AML-193 (cell line): Measurements from ENCODE around the gene LCE1B.

Experiments used
- DNase-seq, 2 experiments: peaks; one replicate each; lab custom pipeline; 2025; lab: John Stamatoyannopoulos, UW

LCE1B gene

DNA sequence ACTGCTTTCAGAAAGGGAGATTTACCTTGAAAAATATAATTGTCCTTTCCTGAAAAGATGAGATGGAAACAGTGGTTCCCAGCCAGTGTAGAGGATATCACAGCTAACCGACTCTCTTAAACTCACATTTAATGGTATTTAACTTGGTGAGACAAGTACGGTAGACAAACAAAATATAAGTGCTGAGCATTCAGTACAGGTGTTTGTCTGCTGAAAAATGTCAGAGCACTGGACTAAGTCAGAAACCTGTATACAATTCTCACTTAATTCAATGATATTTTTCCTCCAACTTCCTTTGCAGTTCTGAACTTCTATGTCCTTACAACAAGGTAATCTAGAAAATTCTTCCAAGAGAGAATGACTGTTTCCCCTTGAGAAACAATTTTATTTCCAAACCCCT lies at the start of gene LCE1B:
Gene LCE1B, plus strand, starts transcription at position 301 of the 400 bp plus-strand sequence. CDS start 476 bp downstream, outside the sequence.
- DNase-seq, result no peak

DNA sequence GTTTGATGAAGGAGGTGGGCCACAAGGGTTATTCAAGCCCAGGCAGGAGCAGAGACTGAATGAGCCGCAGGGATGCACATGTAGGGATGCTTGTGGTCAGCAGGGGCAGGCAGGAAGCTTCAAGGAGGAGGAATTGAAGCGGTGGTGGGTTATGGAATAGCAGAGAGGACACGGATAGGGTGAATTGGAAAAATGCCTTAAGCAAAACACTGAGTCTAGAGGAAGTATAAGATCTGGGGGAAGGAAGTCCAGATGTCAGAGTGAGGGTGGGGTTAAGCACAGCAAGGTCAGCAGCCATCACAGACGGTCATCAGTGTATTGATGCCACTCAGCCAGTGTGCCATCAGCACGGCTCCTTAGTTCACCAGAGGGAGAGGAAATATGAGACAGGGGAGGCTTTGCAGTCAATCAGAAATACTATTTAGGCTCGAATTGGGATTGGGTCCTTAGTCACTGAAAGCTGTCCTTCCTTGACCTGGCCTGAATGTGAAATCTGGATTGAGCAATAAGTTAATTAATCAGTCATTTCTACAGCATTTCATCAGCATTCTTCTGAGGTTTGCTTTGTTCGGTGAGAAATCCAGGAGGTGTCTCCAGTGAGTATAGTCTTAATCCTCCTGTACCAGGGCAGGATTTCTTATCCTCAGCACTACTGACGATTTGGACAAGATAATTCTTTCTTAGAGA lies 42.8 kb upstream of the LCE1B start:
- no peak for DNase-seq

GRCh38 chr1:152770411-152770810 lies 41.4 kb upstream of the LCE1B start:
- DNase-seq, result no peak

DNA sequence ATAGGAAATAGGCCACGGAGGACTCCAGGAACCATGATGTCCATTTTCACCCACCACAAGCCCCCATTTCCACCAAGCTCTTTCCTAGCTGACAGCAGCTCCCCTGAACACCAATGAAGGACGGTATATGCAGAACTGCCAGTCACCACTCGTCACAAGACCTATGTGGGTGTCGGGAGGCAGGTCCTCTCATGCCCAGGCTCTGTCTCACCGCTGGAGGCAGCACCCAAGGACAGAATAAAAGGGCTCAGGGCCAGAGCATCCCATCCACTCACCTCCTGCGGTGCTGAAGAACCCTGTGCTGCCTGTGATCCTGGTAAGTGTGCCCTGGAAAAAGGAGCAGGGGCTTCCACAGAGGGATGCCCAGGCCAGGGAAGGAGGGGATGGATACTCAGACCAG lies 36.9 kb upstream of the LCE1B start, which contains the start of gene LCE1F:
Gene LCE1F, plus strand, starts transcription at position 266 of the 400 bp plus-strand sequence. CDS start 1,232 bp downstream, outside the sequence.
- DNase-seq, result no peak

DNA sequence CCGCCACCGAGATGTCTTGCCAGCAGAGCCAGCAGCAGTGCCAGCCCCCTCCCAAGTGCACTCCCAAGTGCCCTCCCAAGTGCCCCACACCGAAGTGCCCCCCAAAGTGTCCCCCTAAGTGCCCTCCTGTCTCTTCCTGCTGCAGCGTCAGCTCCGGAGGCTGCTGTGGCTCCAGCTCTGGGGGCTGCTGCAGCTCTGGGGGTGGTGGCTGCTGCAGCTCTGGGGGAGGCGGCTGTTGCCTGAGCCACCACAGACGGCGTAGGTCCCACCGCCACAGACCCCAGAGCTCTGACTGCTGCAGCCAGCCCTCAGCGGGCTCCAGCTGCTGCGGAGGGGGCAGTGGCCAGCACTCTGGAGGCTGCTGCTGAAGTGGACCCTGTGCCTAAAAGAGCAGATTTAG lies 35.4 kb upstream of the LCE1B start:
- no peak for DNase-seq

DNA sequence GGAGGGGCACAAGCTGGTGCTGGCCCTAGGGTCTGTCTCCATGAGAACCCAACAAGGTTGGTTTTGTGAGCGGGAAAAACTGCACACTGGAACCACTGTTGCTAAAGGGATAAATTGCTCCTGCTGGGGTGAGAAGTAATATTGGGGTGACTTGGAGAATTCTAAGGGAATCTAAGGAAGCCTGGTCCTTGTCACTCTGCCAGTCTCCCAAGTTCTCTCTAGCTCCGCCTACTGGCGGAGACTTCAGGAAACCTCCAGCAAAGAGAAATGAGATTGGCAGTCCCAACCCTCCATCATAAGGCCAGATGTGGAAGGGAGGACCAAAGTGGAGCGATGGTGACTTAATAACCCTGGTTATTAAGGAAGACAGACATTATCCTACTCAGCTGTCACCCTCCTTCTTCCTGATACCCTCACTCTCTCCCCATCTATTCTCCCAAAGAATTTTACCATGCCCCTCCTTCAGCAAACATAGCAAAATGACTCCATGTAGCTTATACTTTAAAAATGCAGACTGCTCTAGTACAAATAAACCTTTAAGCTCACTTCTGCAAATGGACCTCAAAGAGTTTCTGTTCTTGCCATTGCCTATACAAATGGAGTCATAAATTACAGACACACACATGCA lies 34.1 kb upstream of the LCE1B start:
- peak; percentile 1 for DNase-seq

DNA sequence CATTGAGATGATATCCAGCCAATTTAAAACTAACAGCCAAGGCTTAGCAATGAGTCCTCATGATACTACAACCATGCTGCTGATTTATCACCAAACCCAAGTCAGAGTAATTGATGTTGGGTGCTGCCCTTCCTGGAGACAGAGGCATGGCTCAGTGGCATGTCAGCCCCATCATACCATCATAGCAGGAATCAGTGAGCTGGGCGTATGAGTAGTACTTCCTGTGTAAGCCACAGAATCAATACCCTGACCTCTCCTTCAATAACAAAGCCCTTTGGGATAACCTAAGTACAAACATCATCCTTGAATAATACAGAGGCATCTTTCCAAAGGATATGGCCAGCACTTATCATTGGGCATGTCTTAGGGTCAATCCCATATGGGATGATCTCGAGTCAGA lies 28.7 kb upstream of the LCE1B start:
- DNase-seq, result no peak

DNA sequence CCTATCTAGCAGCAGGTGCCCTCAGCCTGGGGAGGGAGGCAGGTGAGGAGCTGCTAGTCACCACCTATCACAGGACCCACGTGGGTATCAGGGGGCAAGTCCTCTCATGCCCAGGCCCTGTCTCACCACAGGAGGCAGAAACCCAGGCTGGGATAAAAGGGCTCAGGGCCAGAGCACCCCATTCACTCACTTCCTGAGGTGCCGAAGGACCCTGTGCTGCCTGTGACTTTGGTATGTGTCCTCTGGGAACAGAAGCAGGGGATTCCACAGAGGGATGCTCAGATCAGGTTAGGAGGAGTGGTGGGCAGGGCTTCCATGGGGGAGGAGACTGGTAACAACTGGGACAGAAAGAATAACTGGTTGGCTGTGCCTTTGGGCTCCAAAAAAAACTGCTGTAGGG lies 25.7 kb upstream of the LCE1B start, which contains the start of gene LCE1E:
Gene LCE1E, plus strand, starts transcription at position 181 of the 400 bp plus-strand sequence. CDS start 1,043 bp downstream, outside the sequence.
- DNase-seq, result no peak

- no peak for DNase-seq
Measured at GRCh38 chr1:152795686-152796085, 16.1 kb upstream of the LCE1B start.

DNA sequence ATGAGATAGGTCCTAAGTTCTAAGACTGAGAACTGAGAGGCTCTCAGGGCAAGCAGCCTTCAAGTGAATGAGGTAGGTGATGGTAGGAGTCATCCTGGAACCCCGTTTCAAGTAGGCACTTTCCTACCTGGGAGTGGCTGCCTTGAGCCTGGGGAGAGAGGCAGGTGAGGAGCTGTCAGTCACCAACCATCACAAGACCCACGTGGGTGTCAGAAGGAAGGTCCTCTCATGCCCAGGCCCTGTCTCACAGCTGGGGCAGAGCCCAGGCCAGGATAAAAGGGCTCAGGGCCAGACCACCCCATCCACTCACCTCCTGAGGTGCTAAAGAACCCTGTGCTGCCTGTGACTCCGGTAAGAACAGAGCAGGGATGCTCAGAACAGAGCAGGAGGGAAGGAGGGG lies 15.3 kb upstream of the LCE1B start, which contains the start of gene LCE1D:
Gene LCE1D, plus strand, starts transcription at position 301 of the 400 bp plus-strand sequence. CDS start 1,074 bp downstream, outside the sequence.
- no peak for DNase-seq

- DNase-seq, result no peak
Measured at GRCh38 chr1:152801333-152801732, 10.4 kb upstream of the LCE1B start.

- no peak for DNase-seq
Measured at GRCh38 chr1:152806576-152806975, 5.2 kb upstream of the LCE1B start, which contains the start of gene LCE1C. Gene LCE1C (minus strand): TSS chr1:152806651. CDS start chr1:152805478, 1,173 bp downstream.

GRCh38 chr1:152811050-152811449 lies 721 bp upstream of the LCE1B start:
- no peak for DNase-seq

- no peak for DNase-seq
Measured at GRCh38 chr1:152817309-152817708, 5.5 kb downstream of the LCE1B start.

- peak; percentile 6 to 8 for DNase-seq
Measured at GRCh38 chr1:152823294-152823693, 11.5 kb downstream of the LCE1B start.

GRCh38 chr1:152824964-152825363 lies 13.2 kb downstream of the LCE1B start:
- no peak for DNase-seq

DNA sequence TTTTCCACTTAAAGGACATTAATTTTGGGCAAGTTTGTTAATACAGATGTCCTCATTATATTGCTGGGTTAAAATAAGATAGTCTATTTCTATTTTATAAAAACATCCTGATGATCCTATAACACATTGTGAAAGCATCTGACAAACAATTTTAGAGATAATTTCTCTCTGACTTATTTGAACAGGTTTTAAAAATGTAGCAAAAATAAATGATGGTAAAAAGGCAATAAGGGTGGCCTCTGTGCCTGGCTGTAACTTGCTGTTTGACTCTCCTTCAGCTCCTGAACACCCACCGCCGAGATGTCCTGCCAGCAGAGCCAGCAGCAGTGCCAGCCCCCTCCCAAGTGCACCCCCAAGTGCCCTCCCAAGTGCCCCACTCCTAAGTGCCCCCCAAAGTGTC lies 15.4 kb downstream of the LCE1B start, which contains the start of gene LCE1A:
Gene LCE1A, plus strand, starts transcription at position 301 of the 400 bp plus-strand sequence. Its CDS starts 0 bp downstream, at position 301.
- no peak for DNase-seq

- DNase-seq, result no peak
Measured at GRCh38 chr1:152836870-152837269, 25.1 kb downstream of the LCE1B start.

DNA sequence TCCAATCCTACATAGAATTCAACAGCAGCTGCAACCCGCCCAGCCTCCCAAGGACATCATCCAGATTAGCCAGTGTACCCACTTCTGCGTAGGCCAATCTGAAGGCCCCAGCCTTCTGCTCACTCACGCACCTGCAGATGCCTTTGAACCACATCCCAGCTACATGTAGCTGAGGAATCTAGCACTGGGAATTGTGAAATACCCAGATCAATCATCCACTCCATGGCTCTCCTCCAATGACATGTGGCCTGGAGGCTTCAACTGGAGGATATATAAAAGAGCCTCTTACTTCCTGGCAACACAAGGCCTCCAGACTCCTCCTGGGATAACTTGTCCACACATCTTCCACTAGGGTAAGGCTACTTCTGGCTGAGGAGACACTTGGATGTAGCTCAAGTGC lies 30.8 kb downstream of the LCE1B start, which contains the start of gene LCE6A:
Gene LCE6A, plus strand, starts transcription at position 301 of the 400 bp plus-strand sequence. CDS start 665 bp downstream, outside the sequence.
- DNase-seq, result no peak

GRCh38 chr1:152855661-152856060 lies 43.9 kb downstream of the LCE1B start:
- no peak for DNase-seq

GRCh38 chr1:152858062-152858461 lies 46.3 kb downstream of the LCE1B start:
- DNase-seq, result no peak

DNA sequence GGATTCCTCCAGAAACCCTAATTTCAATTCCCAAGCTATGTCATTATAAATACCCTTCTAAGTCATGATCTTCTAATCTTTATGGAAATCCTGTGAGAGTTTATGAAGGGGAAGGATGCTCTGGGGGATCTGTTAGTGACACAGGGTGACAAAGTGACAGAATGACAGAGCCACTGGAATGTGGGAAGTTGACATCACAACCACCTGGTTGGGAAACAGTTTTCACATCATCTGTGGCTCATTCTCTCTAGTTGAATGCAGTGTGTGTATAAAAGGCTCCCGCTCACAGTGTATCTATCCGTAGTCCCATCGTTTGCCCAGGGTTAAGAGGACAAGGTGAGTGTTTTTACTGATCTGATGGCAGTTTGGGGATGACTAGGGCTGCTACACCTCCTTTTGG lies 47.9 kb downstream of the LCE1B start, which contains the start of gene LCE7A:
Gene LCE7A, plus strand, starts transcription at position 301 of the 400 bp plus-strand sequence. CDS start 702 bp downstream, outside the sequence.
- no peak for DNase-seq

GRCh38 chr1:152860129-152860528 lies 48.4 kb downstream of the LCE1B start:
- no peak for DNase-seq
